ENCODE data around the gene APOH.

- TF ChIP-seq CTCF (IDR thresholded peaks at IDR 0.05) (peak in 2 of 12 donors; percentile 22 to 27), POLR2A (IDR thresholded peaks at IDR 0.05) (peak in 1 of 2 donors; percentile 53)
Measured at GRCh38 chr17:66191593-66192377, 37.4 kb downstream of the APOH start, which contains the start of gene CEP112.
